ENCODE measurements around the gene TSHZ2. TPM values are rescaled to one million over a fixed set of nuclear protein-coding genes. Genes with fewer than 3 reads are reported as not detected.

Gene TSHZ2
- total and polyA plus RNA-seq, 2 of the 4 experiments (the other 2 are of a cell fraction): under 0.01 to 0.02 TPM

GRCh38 chr20:53399083-53399482, 426.9 kb downstream of the TSHZ2 start:
- no peak overlapping the region for H2BK15ac ChIP-seq (ENCODE audit: low read depth, low read length)
- H2BK120ac ChIP-seq (ENCODE audit: low read depth, low read length): no peak overlapping the region
- no peak overlapping the region for H4K91ac ChIP-seq (ENCODE audit: insufficient read depth, low read depth, low read length)
- H3K14ac ChIP-seq (replicated peaks; ENCODE audit: low read depth, low read length): no peak overlapping the region
- H3K56ac ChIP-seq (ENCODE audit: extremely low read depth, insufficient read depth, low read length): no peak overlapping the region
- intact Hi-C loops (cut with micrococcal nuclease) (no loop called here), in situ Hi-C loops (cut with MboI; ENCODE audit: low sequenced_read_pairs) (no loop called here), dilution Hi-C loops (cut with HindIII; ENCODE audit: low sequenced_read_pairs, unreplicated experiment) (no loop called here)
- ChIA-PET CTCF (no interaction called here), POLR2A (ENCODE audit: unreplicated experiment) (no interaction called here)
- no peak overlapping the region for H3K4me2 ChIP-seq (ENCODE audit: low read depth, low read length)
- BruUV-seq (replicated peaks): no TSS peak
- WGBS, 2 experiments (ENCODE audit: extremely low coverage in 2 of 2, insufficient read length in 1 of 2): 54% methylated on average over 2 of the region's 7 CpGs; no CpG with 5 or more reads in 1 of the 2 experiments
- no peaks in the 10 kb centered on the region for H3K9me1 ChIP-seq (ENCODE audit: insufficient read depth, low read length)
- H3K36me3 ChIP-seq (ENCODE audit: control insufficient read depth, insufficient read depth, low read length): no peaks in the 10 kb centered on the region
- H3K9me3 ChIP-seq (ENCODE audit: control insufficient read depth, insufficient read depth, low read length): no peaks in the 10 kb centered on the region
- H3K18ac ChIP-seq (ENCODE audit: low read depth, low read length): no peak overlapping the region
- ATAC-seq (ENCODE audit: low read depth) (no peak), DNase-seq (no peak)
- no peak overlapping the region for H4K5ac ChIP-seq (ENCODE audit: low read depth, low read length)
- H2AK5ac ChIP-seq (ENCODE audit: low read depth, low read length): no peak overlapping the region
- no peaks in the 10 kb centered on the region for H3K4me1 ChIP-seq (ENCODE audit: control insufficient read depth, insufficient read depth, low read length)
- H3K27me3 ChIP-seq (ENCODE audit: control insufficient read depth, insufficient read depth, low read length): no peaks in the 10 kb centered on the region; the same call in 1 of the 2 replicates
- TF ChIP-seq RCOR1 (IDR thresholded peaks at IDR 0.05; ENCODE audit: insufficient replicate concordance, low read length) (no peak), FOS (IDR thresholded peaks at IDR 0.05; ENCODE audit: low read depth, low read length) (no peak), MAZ (IDR thresholded peaks at IDR 0.05; ENCODE audit: borderline replicate concordance, low read depth, low read length) (no peak), CTCF (conservative IDR thresholded peaks at IDR 0.05; ENCODE audit: low read depth, low read length) (no peak), RAD21 (IDR thresholded peaks at IDR 0.05; ENCODE audit: low read length) (no peak), CEBPB (IDR thresholded peaks at IDR 0.05; ENCODE audit: low read depth, low read length) (no peak), BHLHE40 (IDR thresholded peaks at IDR 0.05; ENCODE audit: low read depth, low read length) (no peak)
- H2BK20ac ChIP-seq (ENCODE audit: low read depth, low read length): no peak overlapping the region
- no peak overlapping the region for H2AK9ac ChIP-seq (replicated peaks; ENCODE audit: low read depth, low read length, poor library complexity)
- no peak overlapping the region for H2BK5ac ChIP-seq (ENCODE audit: low read depth, low read length, poor library complexity, severe bottlenecking)
- no peak overlapping the region for H3K27ac ChIP-seq (ENCODE audit: insufficient read depth, low read length)
- no peak overlapping the region for H3K23ac ChIP-seq (ENCODE audit: low read depth, low read length)
- H2AFZ ChIP-seq (replicated peaks; ENCODE audit: low read length, poor library complexity): no peak overlapping the region
- no peak overlapping the region for H3K9ac ChIP-seq (ENCODE audit: low read depth, low read length)
- H4K20me1 ChIP-seq (ENCODE audit: insufficient read depth, low read length): no peaks in the 10 kb centered on the region
- no peak overlapping the region for H3K4ac ChIP-seq (ENCODE audit: low read depth, low read length)
- H3K79me1 ChIP-seq (ENCODE audit: low read depth in 1 of 2, low read length in 2 of 2): no peaks in the 10 kb centered on the region
- no peak overlapping the region for H4K8ac ChIP-seq (ENCODE audit: low read depth in 2 of 2, low read length in 2 of 2)
- H3K4me3 ChIP-seq (ENCODE audit: insufficient read depth, low read depth, low read length): no peak overlapping the region

All from IMR-90 (cell line).